Neural cell (in vitro differentiated cells): Measurements from ENCODE around the gene EYA2. TPM values are rescaled to one million over a fixed set of nuclear protein-coding genes. Genes with fewer than 3 reads are reported as not detected.

Source experiments
- polyA plus RNA-seq: library from polyadenylated mRNA; depleted of rRNA; stranded (reverse); fragments of >200 nt; gene quantifications from 2 replicates; pipeline ENCODE4 v1.2.3, GENCODE V29; 2014
- small RNA-seq, 3 experiments: library from RNA; depleted of rRNA; stranded (forward); fragments of <200 nt; gene quantifications; one replicate each; pipeline ENCODE3, GENCODE V24; 2012

EYA2 gene
- polyA plus RNA-seq, 1 donor from 2014 or later, result 0.88 TPM

Small RNA genes within 50 kb of the gene (small RNA-seq; reads per million reads assigned to genes)
- 0 reads per million in 3 experiments for gene MIR3616

Other genes starting within 250 kb of the EYA2 start
- 5.5 and 8.3 TPM in 2 replicates for gene SLC13A3, start 243.4 kb upstream of the EYA2 start, polyA plus RNA-seq
- gene TP53RK, start 205.4 kb upstream of the EYA2 start, polyA plus RNA-seq, result 22.7 and 25.7 TPM in 2 replicates
- 0.22 TPM in 1 of 2 replicates, not detected in the other for gene SLC2A10, start 185.2 kb upstream of the EYA2 start, polyA plus RNA-seq